Endothelial cell of umbilical vein (primary cell): ENCODE results near the gene MVB12B. TPM values are rescaled to one million over a fixed set of nuclear protein-coding genes. Genes with fewer than 3 reads are reported as not detected.

Experiments
- BruUV-seq: library from RNA; stranded (reverse); fragments of 400-500 nt; replicated peaks from 2 replicates; lab custom pipeline; 2021; lab: Mats Ljungman, UMichigan
- CTCF ChIA-PET: fragments of 300-600, 350-600 bp; sonication (Branson Sonifier 250); formaldehyde crosslinking; loops from one replicate; lab custom pipeline; 2021; ENCODE audit warnings: antibody characterized with exemption, inconsistent platforms; lab: Charles Lee
- POLR2A ChIA-PET: fragments of 300-600, 350-600 bp; sonication (Branson Sonifier 250); formaldehyde crosslinking; loops from one replicate; lab custom pipeline; 2021; ENCODE audit warnings: antibody characterized with exemption, inconsistent platforms; lab: Charles Lee
- DNase-seq: peaks from one replicate; pipeline ENCODE4 v3.0.0-alpha.2; 2011; ENCODE audit warnings: low read depth, low spot score
- FAIRE-seq: peaks from 2 replicates; lab custom pipeline; 2011; peaks lifted over from hg19 to GRCh38; lab: Jason Lieb, UNC
- H2AFZ ChIP-seq: 2 replicates; pipeline ENCODE4 v1.6.0; 2012; ENCODE audit warnings: low read depth, low read length, control low read depth, inconsistent platforms
- H3K27ac ChIP-seq: 2 replicates; pipeline ENCODE4 v1.5.1; 2011; ENCODE audit warnings: low read depth, mild to moderate bottlenecking, control low read depth, low read length, moderate library complexity; ENCODE audit not compliant: insufficient read depth
- H3K27me3 ChIP-seq, 2 experiments: 2 replicates each; pipeline versions ENCODE4 v1.6.0 to v1.6.1; 2011; ENCODE audit warnings: low read length in 2 of 2, mixed read lengths in 1 of 2; ENCODE audit not compliant: control insufficient read depth in 2 of 2, insufficient read depth in 2 of 2
- H3K36me3 ChIP-seq, 2 experiments: 2 replicates in 1 of 2; 3 replicates in 1 of 2; pipeline ENCODE4 v1.5.1; 2011; ENCODE audit warnings: low read length in 2 of 2, mild to moderate bottlenecking in 1 of 2, moderate library complexity in 1 of 2; ENCODE audit not compliant: control insufficient read depth in 2 of 2, insufficient read depth in 2 of 2; ENCODE audit errors: extremely low read depth in 1 of 2
- H3K4me1 ChIP-seq: 3 replicates; pipeline ENCODE4 v1.5.1; 2011; ENCODE audit warnings: mild to moderate bottlenecking, low read length; ENCODE audit not compliant: control insufficient read depth, insufficient read depth; ENCODE audit errors: extremely low read depth
- H3K4me2 ChIP-seq: 2 replicates; pipeline ENCODE4 v1.6.1; 2011; ENCODE audit warnings: low read length, control low read depth, mixed read lengths; ENCODE audit not compliant: insufficient read depth
- H3K4me3 ChIP-seq, 3 experiments: fragments of 200-600 bp in 1 of 3; sonication (generic), shearing (Covaris generic) in 1 of 3; replicated peaks in 1 of 3; 2 replicates each; pipeline ENCODE4 v1.5.1; 2011 to 2016; ENCODE audit warnings: control low read depth in 3 of 3, low read length in 3 of 3, mild to moderate bottlenecking in 2 of 3, inconsistent platforms in 1 of 3, low read depth in 1 of 3, moderate library complexity in 1 of 3; ENCODE audit not compliant: insufficient read depth in 1 of 3
- H3K79me2 ChIP-seq: 2 replicates; pipeline ENCODE4 v1.6.0; 2012; ENCODE audit warnings: low read length, inconsistent platforms; ENCODE audit not compliant: control insufficient read depth, insufficient read depth
- H3K9ac ChIP-seq: replicated peaks from 2 replicates; pipeline ENCODE3; 2011; ENCODE audit warnings: low read length, control low read depth; ENCODE audit not compliant: insufficient read depth; ENCODE audit errors: extremely low read depth
- H3K9me1 ChIP-seq: replicated peaks from 3 replicates; pipeline ENCODE4 v1.6.0; 2011; ENCODE audit warnings: mild to moderate bottlenecking, low read length; ENCODE audit not compliant: control insufficient read depth, insufficient read depth; ENCODE audit errors: extremely low read depth
- H3K9me3 ChIP-seq: replicated peaks from 2 replicates; pipeline ENCODE4 v1.5.1; 2012; ENCODE audit warnings: low read length, inconsistent platforms; ENCODE audit not compliant: control insufficient read depth, insufficient read depth
- H4K20me1 ChIP-seq: replicated peaks from 2 replicates; pipeline ENCODE3; 2011; ENCODE audit warnings: mild to moderate bottlenecking, low read length; ENCODE audit not compliant: control insufficient read depth, insufficient read depth; ENCODE audit errors: extremely low read depth
- CTCF ChIP-seq, 2 donors: IDR thresholded peaks; 1 replicate in 1 of 2; 2 replicates in 1 of 2; pipeline ENCODE4 v1.5.1; 2011; ENCODE audit warnings: low read length in 2 of 2, mild to moderate bottlenecking in 2 of 2, moderate library complexity in 2 of 2, control low read depth in 1 of 2, inconsistent platforms in 1 of 2, low read depth in 1 of 2; ENCODE audit not compliant: insufficient read depth in 1 of 2; ENCODE audit errors: extremely low read depth in 1 of 2
- EZH2 ChIP-seq: IDR thresholded peaks from 2 replicates; pipeline ENCODE4 v1.6.1; 2012; ENCODE audit warnings: borderline replicate concordance, low read depth, mild to moderate bottlenecking, moderate library complexity, low read length, inconsistent platforms; ENCODE audit not compliant: severe bottlenecking
- FOS ChIP-seq: IDR thresholded peaks from 2 replicates; pipeline ENCODE4 v1.6.1; 2011; ENCODE audit warnings: mild to moderate bottlenecking, low read length, moderate library complexity, borderline replicate concordance; ENCODE audit not compliant: insufficient read depth
- GATA2 ChIP-seq: IDR thresholded peaks from 2 replicates; pipeline ENCODE4 v1.7.0; 2011; ENCODE audit warnings: low read depth, mild to moderate bottlenecking, moderate library complexity, mixed read lengths, low read length; ENCODE audit not compliant: insufficient read length, insufficient read depth
- JUN ChIP-seq: IDR thresholded peaks from 2 replicates; pipeline ENCODE4 v1.6.1; 2011; ENCODE audit warnings: borderline replicate concordance, low read depth; ENCODE audit not compliant: insufficient read length, insufficient read depth
- MAX ChIP-seq: IDR thresholded peaks from 2 replicates; pipeline ENCODE4 v1.6.1; 2011; ENCODE audit not compliant: insufficient read depth, insufficient read length
- MYC ChIP-seq: IDR thresholded peaks from one replicate; pipeline ENCODE4 v1.6.1; 2011; ENCODE audit warnings: mild to moderate bottlenecking, low read depth, low read length
- POLR2A ChIP-seq: IDR thresholded peaks from 2 replicates; pipeline ENCODE4 v1.6.1; 2012; ENCODE audit warnings: low read depth, mild to moderate bottlenecking, control low read depth, low read length
- POLR2AphosphoS5 ChIP-seq: IDR thresholded peaks from 2 replicates; pipeline ENCODE4 v1.6.1; 2012; ENCODE audit warnings: low read depth, mild to moderate bottlenecking, control low read depth, low read length, moderate library complexity; ENCODE audit not compliant: insufficient read depth
- dilution Hi-C: fragments of 300-500 bp; cut with MboI; formaldehyde crosslinking; loops from one replicate; pipeline ENCODE4 v1.15.0; 2019; ENCODE audit warnings: low sequenced_read_pairs; ENCODE audit not compliant: extremely low pct_ligation_motif_present
- intact Hi-C: fragments of 100-400 bp; cut with micrococcal nuclease; formaldehyde crosslinking; loops from one replicate; pipeline ENCODE4 v1.10.0; 2022
- polyA plus RNA-seq, 4 experiments: library from polyadenylated mRNA; depleted of rRNA in 3 of 4; stranded (reverse) in 3 of 4; unstranded in 1 of 4; fragments of >200 nt; gene quantifications; 2 replicates each; pipeline versions ENCODE4 v1.2.1 to v1.2.3, GENCODE V29; 2011 to 2012; ENCODE audit warnings: missing spikeins in 1 of 4
- total RNA-seq: library from RNA; stranded (reverse); gene quantifications from 2 replicates; pipeline ENCODE4 v1.2.3, GENCODE V29; 2021

The MVB12B gene
- total and polyA plus RNA-seq, 2 donors (not counting 3 experiments of a cell fraction or from before 2014, with no cell fraction given), result 6.6 to 17.3 TPM

GRCh38 chr9:126532489-126532888, 205.9 kb downstream of the MVB12B start:
- Histone ChIP-seq H3K79me2 (no peaks in the 10 kb centered on the region), H3K27ac (no peak overlapping the region), H3K4me2 (no peak overlapping the region), H3K9me1 (no peaks in the 10 kb centered on the region), H3K4me1 (no peaks in the 10 kb centered on the region), H3K9me3 (no peaks in the 10 kb centered on the region), H3K4me3 (no peak overlapping the region), H3K9ac (no peak overlapping the region), H3K27me3 (peaks cover 25 to 37% of the 10 kb centered on the region in 2 experiments), H2AFZ (no peak overlapping the region), H4K20me1 (no peaks in the 10 kb centered on the region), H3K36me3 (no peaks in the 10 kb centered on the region)
- FAIRE-seq (no peak), DNase-seq (no peak)
- ChIA-PET POLR2A (interaction anchor here (0.6 kb wide), 1 partner anchor 12 kb away, joined by 3 read pairs; no protein-coding TSS in a partner anchor), CTCF (interaction anchor here (0.9 to 1.5 kb wide), 5 partner anchors 14 to 171 kb away, joined by 3 to 4 read pairs (median 3); no protein-coding TSS in a partner anchor)
- dilution Hi-C loops (no loop called here), intact Hi-C loops (no loop called here)
- no TSS peak for BruUV-seq
- TF ChIP-seq CTCF (IDR thresholded peaks at IDR 0.05; ENCODE audit: extremely low read depth in 1 of 2, insufficient read depth in 1 of 2, low read depth in 1 of 2, low read length in 2 of 2) (no peak), FOS (no peak), MAX (no peak), GATA2 (no peak), EZH2 (no peak), POLR2A (no peak), MYC (no peak), JUN (no peak), POLR2AphosphoS5 (no peak)
